Fibroblast of peridontal ligament (primary cell): ENCODE data around the gene CCNL2.
A peak's percentile ranks its signal among the peaks of the same experiment; 100 is the strongest.
"Not testable (repeated sequence)": the region's sequence is repeated elsewhere in the genome, so short reads cannot be mapped to it uniquely, and the experiment has no call there.

ENCODE experiments used
- DNase-seq: peaks from one replicate; pipeline ENCODE4 v3.0.0-alpha.2; 2010; ENCODE audit errors: extremely low read depth

CCNL2 gene

DNA sequence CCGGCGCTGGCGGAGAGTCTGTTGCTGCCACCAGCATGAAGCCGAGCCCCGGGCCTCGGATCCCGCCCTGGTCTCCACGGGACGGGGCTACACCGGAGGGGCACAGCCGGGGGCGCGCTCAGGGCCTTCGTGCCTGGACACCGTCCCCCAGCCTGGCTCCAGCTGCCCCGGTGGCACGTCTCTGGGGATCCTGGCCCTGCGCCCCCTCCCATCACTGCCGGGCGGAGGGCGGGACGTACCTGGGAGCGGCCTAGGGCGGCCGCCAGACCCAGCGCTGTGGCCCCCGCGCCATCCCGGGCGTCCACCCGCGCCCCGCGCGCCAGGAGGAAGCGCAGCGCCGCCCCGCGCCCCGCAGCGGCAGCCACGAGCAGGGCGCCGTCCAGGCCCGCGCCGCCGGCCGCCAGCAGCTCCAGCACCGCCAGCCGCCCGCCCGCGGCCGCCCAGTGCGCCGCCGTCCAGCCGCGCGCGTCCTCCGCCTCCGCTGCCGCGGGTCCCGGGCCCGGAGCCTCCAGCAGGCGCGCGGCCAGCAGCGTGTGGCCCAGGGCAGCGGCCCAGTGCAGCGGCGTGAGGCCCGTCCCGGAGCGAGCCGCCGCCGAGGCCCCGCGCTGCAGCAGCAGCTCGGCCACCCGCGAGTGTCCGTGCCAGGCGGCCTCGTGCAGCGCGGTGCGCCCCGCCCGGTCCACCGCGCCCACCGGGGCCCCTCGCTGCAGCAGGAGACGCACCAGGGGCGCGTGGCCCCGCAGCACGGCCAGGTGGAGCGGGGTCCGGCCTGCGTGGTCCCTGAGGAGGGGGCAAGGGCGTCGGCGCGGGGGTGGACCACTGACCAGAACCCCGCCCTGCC, 20.9 kb upstream of the CCNL2 start:
- DNase-seq, result no peak

DNA sequence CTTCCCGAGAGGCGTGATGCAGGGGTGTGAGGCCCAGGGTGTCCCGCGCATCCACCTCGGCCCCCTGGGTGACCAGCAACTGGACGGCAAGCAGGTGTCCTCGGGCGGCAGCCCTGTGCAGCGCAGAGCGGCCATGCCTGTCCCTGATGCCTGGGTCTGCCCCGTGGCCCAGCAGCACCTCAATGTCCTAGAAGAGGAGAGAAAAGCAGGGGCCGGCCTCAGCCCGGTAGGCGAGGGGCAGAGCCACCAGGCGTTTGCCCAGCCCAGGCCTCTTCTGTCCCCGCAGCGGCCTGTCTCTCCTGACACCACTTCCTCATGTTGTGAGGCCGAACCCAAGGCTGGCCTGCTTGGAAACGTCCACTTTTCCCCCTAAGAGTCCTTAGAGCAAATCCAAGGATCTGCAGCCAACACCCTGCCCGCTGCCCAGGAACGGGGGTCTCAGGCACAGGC, 20.3 kb upstream of the CCNL2 start:
- no peak for DNase-seq

DNA sequence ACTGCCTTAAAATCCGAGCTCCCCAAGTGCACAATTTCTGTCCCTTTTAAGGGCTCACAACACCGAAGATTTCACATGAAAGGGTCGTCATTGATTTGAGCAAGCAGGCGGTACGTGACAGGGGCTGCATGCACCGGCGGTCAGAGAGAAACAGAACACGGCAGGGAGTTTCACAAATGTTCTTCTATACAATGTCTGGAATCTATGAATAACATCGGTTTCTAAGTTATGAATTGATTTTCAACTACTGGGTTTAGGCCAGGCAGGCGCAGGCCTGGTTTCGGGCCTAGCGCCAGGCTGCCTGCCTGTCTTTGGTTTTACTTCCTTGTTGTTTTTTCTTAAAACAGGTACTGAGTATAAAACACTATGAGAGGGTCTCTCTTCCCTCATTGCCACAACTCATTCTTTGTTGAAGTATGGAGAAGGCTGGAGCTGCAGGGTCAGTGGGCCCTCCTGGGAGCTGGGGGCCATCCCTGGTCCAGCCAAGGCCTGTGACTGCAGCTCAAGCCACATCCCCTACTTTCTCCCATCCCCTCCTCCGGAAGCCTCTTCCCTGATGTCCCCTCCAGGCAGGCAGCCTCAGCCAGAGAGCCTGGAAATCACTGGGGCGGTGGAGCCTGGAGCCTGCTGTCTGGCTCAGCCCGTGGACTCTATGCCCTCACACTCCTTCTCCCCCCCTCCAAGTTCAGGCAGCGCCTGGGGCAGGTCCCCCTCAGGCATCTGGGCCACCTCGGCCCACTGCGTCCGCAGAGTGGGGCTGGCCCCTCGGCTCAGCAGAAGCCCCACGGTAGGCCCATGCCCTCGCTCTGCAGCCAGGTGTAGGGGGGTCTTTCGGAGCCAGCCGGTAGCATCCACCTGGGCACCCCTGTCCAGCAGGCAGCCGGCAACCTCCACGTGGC, 19.6 kb upstream of the CCNL2 start:
- no peak for DNase-seq

DNA sequence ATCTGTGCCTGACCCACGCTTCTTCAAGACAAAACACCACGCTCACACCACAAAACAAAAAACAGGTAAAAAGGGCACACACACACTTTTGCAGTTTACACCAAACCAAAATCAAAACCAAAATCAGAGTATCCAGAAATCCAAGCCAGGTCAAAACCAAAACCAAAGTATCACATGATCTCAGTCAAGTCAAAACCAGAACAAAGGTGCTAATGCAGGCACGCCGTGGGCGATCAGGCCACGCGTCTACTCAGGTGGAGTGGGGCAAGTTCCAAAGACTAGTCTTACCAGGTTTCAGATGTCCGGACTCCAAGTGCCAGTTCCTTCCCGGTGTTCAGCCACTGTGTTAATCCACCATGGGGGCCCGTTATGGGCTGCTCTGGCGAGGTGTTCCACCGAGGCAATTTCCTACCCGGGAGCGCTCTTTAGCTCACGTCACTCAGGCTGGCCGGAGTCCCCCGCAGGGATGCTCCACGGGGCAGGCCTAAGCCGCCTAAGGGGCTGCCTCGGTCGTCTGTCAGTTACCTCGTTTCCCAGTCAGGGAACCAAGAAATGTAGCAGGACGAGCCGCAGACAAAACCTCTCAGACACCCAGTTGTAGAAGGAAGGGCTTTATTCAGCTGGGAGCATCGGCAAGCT, 18.8 kb upstream of the CCNL2 start:
- not testable (repeated sequence) for DNase-seq

DNA sequence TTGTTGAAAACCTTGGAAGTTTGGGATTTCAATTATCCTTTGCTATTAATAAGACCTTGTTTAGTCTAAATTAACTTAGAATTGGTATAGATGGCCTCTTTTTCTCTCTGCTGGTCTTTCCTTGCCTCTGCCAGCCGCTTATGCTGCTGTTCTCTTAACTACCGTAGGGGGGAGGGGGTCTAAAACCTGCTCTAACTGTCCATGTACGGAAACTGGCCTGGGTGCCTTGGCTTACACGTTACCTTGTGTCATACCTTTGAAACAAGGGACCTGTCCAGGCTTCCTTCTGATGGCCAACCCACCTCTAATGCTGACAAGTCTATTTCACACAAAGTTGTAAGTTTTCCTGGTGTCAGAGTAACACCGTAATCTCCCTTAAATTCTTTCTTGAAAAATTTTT, 18.3 kb upstream of the CCNL2 start:
- not testable (repeated sequence) for DNase-seq

DNA sequence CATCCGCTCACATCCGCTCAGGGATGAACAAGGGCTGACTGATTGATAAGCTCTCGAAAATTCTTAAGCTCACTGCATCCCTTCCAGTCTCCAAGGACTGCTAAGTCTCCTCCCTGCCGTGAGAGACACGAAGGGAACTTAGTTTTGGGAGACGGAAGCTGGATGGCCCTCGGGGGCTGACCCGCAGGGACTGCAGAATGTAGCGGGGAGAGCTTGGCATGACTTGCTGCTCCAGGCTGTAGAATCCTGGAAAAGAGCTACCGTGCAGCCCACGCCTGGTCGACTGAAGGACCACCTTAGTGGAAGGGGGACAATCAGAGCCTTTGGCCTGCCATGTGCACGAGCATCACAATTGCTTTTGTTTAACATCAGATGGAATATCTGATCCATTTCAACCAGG, 16.6 kb upstream of the CCNL2 start:
- DNase-seq, result no peak

DNA sequence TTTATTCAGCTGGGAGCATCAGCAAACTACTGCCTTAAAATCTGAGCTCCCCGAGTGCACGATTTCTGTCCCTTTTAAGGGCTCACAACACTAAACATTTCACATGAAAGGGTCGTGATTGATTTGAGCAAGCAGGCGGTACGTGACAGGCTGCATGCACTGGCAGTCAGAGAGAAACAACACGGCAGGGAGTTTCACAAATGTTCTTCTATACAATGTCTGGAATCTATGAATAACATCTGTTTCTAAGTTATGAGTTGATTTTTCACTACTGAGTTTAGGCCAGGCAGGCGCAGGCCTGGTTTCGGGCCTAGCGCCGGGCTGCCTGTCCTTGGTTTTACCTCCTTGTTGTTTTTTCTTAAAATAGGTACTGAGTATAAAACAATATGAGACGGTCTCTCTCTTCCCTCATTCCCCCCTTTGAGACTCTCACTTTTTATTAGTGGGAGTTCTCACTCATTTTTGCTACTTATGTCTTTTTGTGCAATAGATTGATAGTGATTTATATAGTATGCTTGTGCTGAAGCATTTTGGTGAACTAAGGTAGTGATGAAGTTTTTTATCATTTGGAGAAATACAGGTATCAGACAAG, 13.3 kb upstream of the CCNL2 start:
- not testable (repeated sequence) for DNase-seq

DNA sequence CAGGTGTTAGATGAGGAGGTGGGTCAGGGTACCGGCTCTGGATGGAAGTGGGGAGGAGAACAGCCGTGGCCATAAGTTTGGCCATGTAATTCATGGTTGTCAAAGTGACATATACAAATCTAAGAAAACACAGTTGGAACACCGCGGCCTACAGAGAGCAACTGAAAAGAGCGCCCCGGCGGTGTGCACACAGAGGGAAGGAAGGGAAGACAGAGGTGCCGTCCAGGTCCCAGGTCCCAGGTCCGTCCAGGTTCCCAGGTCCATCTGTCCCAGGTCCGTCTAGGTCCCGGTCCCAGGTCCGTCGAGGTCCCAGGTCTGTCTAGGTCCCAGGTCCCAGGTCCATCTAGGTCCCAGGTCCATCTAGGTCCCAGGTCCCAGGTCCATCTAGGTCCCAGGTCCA, 12.5 kb upstream of the CCNL2 start:
- DNase-seq, result no peak

DNA sequence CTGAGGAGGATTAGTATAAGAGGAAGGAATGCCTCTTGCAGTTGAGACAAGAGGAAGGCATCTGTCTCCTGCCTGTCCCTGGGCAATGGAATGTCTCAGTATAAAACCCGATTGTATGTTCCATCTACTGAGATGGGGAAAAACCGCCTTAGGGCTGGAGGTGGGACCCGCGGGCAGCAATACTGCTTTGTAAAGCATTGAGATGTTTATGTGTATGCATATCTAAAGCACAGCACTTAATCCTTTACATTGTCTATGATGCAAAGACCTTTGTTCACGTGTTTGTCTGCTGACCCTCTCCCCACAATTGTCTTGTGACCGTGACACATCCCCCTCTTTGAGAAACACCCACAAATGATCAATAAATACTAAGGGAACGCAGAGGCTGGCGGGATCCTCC, 11.1 kb upstream of the CCNL2 start:
- DNase-seq, result not testable (repeated sequence)

DNA sequence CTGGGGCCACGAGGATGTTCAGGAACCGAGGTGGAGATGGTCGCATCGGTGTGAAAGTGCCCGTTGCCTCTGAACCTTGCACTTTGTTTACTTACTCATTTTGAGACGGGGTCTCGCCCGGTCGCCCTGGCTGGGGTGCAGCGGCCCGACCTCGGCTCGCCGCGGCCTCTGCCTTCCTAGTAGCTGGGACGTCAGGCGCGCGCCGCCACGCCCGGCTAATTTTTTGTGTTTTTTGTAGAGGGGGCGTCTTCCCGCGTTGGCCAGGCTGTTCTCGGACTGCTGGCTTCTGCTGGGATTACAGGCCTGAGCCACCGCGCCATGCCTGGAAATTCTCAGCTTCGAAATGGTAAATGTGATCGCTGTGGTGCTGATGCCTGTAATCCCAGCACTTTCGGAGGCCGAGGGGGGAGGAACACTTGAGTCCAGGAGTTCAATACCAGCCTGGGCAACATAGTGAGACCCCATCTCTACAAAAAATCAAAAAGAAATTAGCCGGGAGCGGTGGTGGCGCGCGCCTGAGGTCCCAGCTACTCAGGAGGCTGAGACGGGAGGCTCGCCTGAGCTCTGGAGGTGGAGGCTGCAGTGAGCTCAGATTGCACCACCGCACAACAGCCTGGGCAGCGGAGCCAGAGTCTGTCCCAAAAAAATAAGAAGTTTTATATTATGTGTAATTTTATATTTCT, 8.6 kb upstream of the CCNL2 start:
- DNase-seq, result peak; percentile 45

DNA sequence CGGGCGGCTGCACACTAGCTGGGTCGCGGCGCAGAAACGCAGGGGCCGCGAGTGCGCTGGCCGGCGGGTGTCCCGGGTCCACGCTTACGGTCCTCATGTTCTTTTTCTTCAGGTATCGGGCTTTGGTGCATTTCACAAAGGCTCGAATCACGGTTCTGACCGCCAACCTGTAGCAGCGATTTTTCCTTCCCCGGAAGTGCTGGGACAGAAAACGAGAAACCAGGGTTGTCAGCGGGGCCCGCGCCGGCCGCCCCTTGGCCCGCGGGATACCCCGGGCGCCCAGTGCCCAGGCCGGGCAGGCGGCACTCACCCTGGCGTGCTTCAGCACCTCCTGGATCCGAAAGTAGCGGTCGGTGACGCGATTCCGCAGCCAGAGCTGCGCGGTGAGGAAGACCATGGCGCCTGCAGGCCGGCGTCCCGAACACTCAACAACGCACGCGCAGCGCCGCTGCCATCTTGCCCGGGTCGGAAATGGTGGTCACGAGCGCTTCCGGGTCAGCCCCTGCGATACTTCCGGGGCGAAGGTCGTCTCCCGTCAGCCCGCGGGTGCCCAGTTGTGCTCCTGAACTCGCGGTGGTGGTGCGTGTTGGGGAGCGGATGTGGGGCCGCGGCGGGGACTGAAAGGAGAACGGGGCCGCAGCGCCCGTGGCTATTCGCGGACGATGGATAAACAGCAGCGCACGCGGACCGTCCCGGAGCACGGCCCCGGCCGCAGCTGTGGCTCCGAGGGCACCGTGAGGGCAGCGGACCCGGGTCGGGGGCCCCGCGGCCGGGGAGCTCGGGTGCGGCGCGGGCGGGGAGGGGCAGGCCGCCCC, 7.9 kb upstream of the CCNL2 start, which contains the start of gene MRPL20:
MRPL20 (minus strand) TSS at position 473 of the 815 bp plus-strand sequence; CDS start at position 397, 76 bp downstream.
- peak; percentile 82 for DNase-seq

DNA sequence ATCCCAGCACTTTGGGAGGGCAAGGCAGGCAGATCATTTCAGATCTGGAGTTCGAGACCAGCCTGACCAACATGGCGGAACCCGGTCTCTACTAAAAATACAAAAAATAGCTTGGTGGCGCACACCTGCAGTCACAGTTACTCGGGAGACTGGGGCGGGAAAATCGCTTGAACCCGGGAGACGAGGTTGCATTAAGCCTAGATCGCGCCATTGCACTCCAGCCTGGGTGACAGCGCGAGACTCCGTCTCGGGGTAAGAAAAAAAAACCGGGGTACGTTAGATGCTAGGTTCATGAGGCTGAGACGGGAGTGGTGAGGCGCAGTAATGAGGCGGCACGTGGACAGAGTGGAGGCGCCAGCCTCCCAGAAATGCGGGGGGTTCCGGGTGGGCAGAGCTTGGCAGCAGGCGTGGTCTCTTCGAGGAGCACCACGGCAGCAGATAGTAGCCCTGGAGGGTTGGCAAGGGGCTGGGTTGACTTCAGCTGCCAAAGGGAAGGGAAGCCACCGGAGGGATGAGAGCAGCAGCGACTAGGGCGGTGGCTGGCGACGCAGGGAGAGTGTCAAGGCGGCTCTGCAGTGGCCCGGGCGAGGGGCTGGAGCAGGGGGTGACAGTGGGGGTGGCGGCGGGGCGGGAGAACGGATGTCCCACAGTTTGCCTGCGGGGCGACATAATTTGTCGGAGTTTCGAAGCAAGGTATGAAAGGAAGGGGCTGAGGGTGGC, 7.1 kb upstream of the CCNL2 start:
- DNase-seq, result no peak

DNA sequence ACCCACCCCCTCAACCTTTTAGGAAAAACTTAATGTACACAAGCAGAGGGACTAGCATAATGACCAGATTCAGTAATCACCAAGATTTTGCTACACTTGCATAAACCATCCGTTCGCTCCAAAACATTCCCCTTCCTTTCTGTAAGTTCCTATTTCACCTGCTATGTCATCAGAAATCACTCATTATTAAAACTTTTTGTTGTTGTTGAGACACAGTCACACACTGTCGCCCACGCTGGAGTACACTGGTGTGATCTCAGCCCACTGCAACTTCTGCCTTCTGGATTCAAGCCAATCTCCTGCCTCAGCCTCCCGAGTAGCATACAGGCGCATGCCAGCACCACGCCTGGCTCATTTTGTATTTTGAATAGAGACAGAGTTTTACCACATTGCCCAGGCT, 4.5 kb upstream of the CCNL2 start:
- no peak for DNase-seq

DNA sequence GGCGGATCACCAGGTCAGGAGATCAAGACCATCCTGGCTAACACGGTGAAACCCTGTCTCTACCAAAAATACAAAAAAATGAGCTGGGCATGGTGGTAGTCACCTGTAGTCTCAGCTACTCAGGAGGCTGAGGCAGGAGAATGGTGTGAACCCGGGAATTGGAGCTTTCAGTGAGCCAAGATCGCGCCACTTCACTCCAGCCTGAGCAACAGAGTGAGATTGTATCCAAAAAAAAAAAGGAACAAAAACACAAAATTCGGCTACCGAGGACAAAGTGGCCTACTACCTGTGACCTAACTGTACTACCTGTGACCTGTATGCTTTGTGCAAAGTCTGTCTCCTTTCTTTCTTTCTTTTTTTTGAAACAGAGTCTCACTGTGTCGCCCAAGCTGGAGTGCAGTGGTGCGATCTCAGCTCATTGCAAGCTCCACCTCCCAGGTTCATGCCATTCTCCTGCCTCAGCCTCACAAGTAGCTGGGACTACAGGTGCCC, 3.8 kb upstream of the CCNL2 start:
- DNase-seq, result not testable (repeated sequence)

DNA sequence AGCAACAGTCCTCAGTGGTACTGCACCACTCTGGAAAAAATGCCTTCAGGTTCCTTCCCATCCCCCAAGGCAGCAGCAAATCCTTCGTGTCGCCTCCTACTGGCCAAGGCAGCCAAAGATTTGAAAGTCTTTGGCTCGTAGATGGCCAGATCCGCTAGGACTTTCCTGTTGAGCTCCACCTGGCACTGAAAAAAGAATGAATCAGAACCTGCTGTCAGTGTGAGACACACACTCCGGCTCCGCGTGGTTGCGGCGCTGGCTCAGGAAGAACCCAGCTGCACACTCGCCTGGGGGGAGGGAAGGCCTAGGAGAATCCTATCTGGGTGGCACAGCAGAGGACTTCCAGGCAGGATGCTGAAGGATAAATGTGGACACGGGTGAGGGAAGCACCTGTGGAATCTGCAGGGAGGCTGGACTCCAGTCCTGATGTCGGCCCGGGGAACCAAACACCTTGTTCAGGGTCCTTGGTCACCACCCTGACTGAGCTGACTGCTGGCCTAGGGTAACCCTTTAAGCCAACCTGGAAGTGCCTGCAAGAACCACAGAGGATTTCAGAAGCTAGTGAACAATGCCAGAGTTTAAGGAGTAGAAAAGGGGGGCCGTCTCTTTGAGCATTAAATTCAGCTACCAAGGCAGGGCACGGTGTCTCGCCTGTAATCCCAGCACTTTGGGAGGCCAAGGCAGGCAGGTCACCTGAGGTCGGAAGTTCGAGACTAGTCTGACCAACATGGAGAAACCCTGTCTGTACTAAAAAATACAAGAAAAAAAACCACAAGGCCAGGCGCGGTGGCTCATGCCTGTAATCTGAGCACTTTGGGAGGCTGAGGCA, 3.2 kb upstream of the CCNL2 start:
- DNase-seq, result peak; percentile 60

DNA sequence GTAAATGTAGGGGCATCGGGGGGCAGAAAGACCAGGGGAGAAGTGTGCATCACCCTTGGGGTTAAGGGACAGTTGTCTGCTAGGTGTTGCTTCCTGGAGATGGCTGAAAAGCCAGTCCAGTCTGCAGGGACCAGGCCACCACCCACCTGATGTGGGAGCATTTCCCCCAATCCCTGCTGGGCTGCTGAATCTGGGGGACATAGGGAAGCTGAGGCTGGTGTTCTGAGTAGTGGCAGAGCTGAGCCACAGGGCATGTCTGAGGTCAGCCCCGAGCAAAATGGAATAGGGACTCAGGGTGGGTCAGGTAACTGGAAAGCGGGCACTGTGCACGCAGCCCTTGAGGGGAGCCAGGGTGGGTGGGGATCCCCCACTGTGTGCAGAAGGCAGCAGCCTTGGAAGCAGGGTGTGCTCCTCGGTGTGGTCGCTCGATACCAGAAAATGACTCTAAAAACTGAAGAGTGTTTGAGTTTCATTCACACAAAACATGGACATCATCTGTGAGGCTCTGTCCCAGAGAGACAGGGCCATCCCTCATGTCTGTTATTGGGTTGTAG, 2.4 kb upstream of the CCNL2 start:
- no peak for DNase-seq

DNA sequence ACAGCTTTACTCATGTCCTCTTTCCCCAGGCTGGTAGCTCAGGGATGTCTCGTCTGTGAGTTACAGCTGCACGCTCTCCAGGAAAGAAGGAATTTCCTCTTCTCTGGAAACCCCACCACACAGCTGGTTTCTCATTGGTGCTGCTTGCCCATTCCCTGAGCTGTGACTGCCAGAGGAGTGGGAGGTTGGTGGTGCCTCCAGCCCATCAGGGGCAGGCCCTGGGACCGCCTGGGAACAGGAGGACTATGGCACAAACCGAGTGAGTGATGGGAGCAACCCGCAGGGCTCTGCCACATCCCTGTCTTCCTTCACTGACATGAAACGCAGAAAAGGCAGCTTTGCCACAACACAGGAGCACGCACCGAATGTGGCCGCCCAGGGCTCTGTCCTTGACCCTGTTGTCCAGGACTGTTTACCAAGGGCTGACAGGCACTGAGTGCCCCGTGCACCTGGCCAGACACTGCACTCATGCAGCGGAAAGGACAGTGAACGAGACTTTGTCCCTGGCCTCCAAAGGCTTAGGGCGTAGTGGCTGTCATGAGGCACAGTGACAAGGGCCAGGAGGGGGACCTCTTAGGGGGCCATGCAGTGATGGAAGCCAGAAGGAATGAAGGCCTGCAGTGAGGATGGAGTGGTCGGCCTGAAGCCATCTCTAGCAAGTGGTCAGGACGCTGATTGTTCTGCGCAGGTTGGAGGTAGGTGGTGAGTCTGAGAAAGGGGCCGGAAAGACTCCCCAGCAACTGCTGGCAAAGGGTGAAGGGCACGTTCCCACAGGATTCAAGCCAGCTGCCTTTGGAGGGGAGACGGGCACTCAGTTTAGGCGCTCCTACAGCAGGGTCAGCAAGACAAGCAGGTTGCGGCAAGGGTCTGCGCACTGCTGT, 1.7 kb upstream of the CCNL2 start:
- DNase-seq, result no peak
